SK-N-SH (cell line): Measurements from ENCODE around the gene PRDM7. TPM values are rescaled to one million over a fixed set of nuclear protein-coding genes. Genes with fewer than 3 reads are reported as not detected.

Source experiments
- CTCF ChIA-PET: fragments of 300-600, 350-600 bp; formaldehyde crosslinking; extraction: SDS; loops from one replicate; lab custom pipeline; 2021; lab: Yijun Ruan, JAX
- POLR2A ChIA-PET: fragments of 350-600 bp; sonication (Branson Sonifier 250); formaldehyde crosslinking; extraction: SDS; loops from one replicate; lab custom pipeline; 2020; ENCODE audit warnings: antibody characterized with exemption, inconsistent platforms; lab: Yijun Ruan, JAX
- DNase-seq: peaks from one replicate; pipeline ENCODE4 v3.0.0; 2012
- H2AFZ ChIP-seq: fragments of 200-600 bp; sonication (generic); 2 replicates; pipeline ENCODE4 v1.8.1; 2016; ENCODE audit warnings: antibody characterized with exemption, mild to moderate bottlenecking, low read depth
- H3F3A ChIP-seq: fragments of 200-600 bp; sonication (generic); replicated peaks from 2 replicates; pipeline ENCODE3; 2016; ENCODE audit warnings: antibody characterized with exemption, mild to moderate bottlenecking; ENCODE audit not compliant: insufficient read depth
- H3K27ac ChIP-seq, 2 experiments: fragments of 200-500 bp in 1 of 2; fragments of 200-600 bp in 1 of 2; sonication (Bioruptor generic) in 1 of 2; sonication (generic), shearing (Covaris generic) in 1 of 2; 2 replicates each; pipeline versions ENCODE4 v1.5.1 to v1.6.1; 2014 to 2016; ENCODE audit warnings: low read depth in 2 of 2, inconsistent platforms in 1 of 2, low read length in 1 of 2, mild to moderate bottlenecking in 1 of 2, mixed read lengths in 1 of 2
- H3K27me3 ChIP-seq: fragments of 200-600 bp; sonication (generic), shearing (Covaris generic); 2 replicates; pipeline ENCODE4 v1.6.1; 2016; ENCODE audit warnings: mixed run types; ENCODE audit not compliant: insufficient read depth
- H3K36me3 ChIP-seq, 2 experiments: fragments of 200-500 bp in 1 of 2; fragments of 200-600 bp in 1 of 2; sonication (Bioruptor generic) in 1 of 2; sonication (generic) in 1 of 2; replicated peaks in 1 of 2; 2 replicates each; pipeline versions ENCODE3 to v1.5.1; 2014 to 2016; ENCODE audit warnings: low read length in 1 of 2, mild to moderate bottlenecking in 1 of 2; ENCODE audit not compliant: insufficient read depth in 2 of 2, control insufficient read depth in 1 of 2
- H3K4me1 ChIP-seq, 2 experiments: fragments of 200-500 bp in 1 of 2; fragments of 200-600 bp in 1 of 2; sonication (Bioruptor generic) in 1 of 2; sonication (generic), shearing (Covaris generic) in 1 of 2; 2 replicates each; pipeline versions ENCODE4 v1.5.1 to v1.6.1; 2014 to 2016; ENCODE audit warnings: low read depth in 1 of 2, low read length in 1 of 2, mixed run types in 1 of 2; ENCODE audit not compliant: insufficient read depth in 2 of 2, control insufficient read depth in 1 of 2
- H3K4me2 ChIP-seq: fragments of 200-600 bp; sonication (generic), shearing (Covaris generic); 2 replicates; pipeline ENCODE4 v1.6.1; 2017; ENCODE audit warnings: mixed run types
- H3K4me3 ChIP-seq, 2 experiments: fragments of 200-500 bp in 1 of 2; fragments of 200-600 bp in 1 of 2; sonication (Bioruptor generic) in 1 of 2; sonication (generic), shearing (Covaris generic) in 1 of 2; 2 replicates each; pipeline versions ENCODE4 v1.5.1 to v1.8.1; 2014 to 2016; ENCODE audit warnings: low read depth in 2 of 2, inconsistent platforms in 1 of 2, low read length in 1 of 2, mild to moderate bottlenecking in 1 of 2, mixed read lengths in 1 of 2, moderate library complexity in 1 of 2
- H3K79me2 ChIP-seq: fragments of 200-600 bp; sonication (generic); 2 replicates; pipeline ENCODE4 v1.8.1; 2017; ENCODE audit warnings: mild to moderate bottlenecking; ENCODE audit not compliant: insufficient read depth
- H3K9ac ChIP-seq: fragments of 200-600 bp; sonication (generic); 2 replicates; pipeline ENCODE4 v1.6.1; 2017; ENCODE audit warnings: mixed run types
- H3K9me2 ChIP-seq: fragments of 200-600 bp; sonication (generic); 2 replicates; pipeline ENCODE4 v1.6.1; 2017; ENCODE audit warnings: mixed run types
- H3K9me3 ChIP-seq: fragments of 200-600 bp; sonication (generic); 2 replicates; pipeline ENCODE4 v1.6.1; 2017; ENCODE audit warnings: mixed run types, mild to moderate bottlenecking, moderate library complexity
- H4K20me1 ChIP-seq: fragments of 200-600 bp; sonication (generic); 2 replicates; pipeline ENCODE4 v1.6.1; 2017; ENCODE audit warnings: mild to moderate bottlenecking, mixed run types; ENCODE audit not compliant: insufficient read depth
- CHD2 ChIP-seq: fragments of 150-350 bp; IDR thresholded peaks from 2 replicates; pipeline ENCODE4 v1.6.1; 2018; ENCODE audit warnings: low read length; ENCODE audit not compliant: partially characterized antibody
- EP300 ChIP-seq, 2 experiments: IDR thresholded peaks; 2 replicates each; pipeline versions ENCODE4 v1.4.0 to v1.6.1; 2012; ENCODE audit warnings: borderline replicate concordance in 1 of 2, low read depth in 1 of 2, low read length in 1 of 2
- EZH2phosphoT487 ChIP-seq: fragments of 200-600 bp; sonication (generic); IDR thresholded peaks from 2 replicates; pipeline ENCODE4 v1.6.1; 2017; ENCODE audit warnings: low read depth, mixed run types, mild to moderate bottlenecking, antibody characterized with exemption, moderate library complexity, borderline replicate concordance
- FOSL2 ChIP-seq: IDR thresholded peaks from 2 replicates; pipeline ENCODE4 v1.4.0; 2012; ENCODE audit warnings: low read depth, mild to moderate bottlenecking, moderate library complexity, borderline replicate concordance
- MAX ChIP-seq: IDR thresholded peaks from 2 replicates; pipeline ENCODE4 v1.4.0; 2012; ENCODE audit warnings: low read depth
- MEF2A ChIP-seq: IDR thresholded peaks from 2 replicates; pipeline ENCODE4 v1.4.0; 2012; ENCODE audit warnings: low read depth, borderline replicate concordance
- NRF1 ChIP-seq: IDR thresholded peaks from 2 replicates; pipeline ENCODE4 v1.6.1; 2012; ENCODE audit warnings: low read depth, mild to moderate bottlenecking, low read length
- RAD21 ChIP-seq: IDR thresholded peaks from 2 replicates; pipeline ENCODE4 v1.6.1; 2012; ENCODE audit warnings: mild to moderate bottlenecking, low read length
- SIN3A ChIP-seq: IDR thresholded peaks from 2 replicates; pipeline ENCODE4 v1.6.1; 2012; ENCODE audit warnings: low read depth, mild to moderate bottlenecking, low read length, moderate library complexity, borderline replicate concordance
- WGBS: methylation state at CpG from one replicate; pipeline ENCODE4 v1.1.6; 2017; ENCODE audit warnings: low lambda C conversion rate; 5-methylcytosine and 5-hydroxymethylcytosine counted together
- polyA plus RNA-seq, 3 experiments: library from polyadenylated mRNA; depleted of rRNA; stranded (reverse); fragments of >200 nt; gene quantifications; 2 replicates each; pipeline ENCODE4 v1.2.3, GENCODE V29; 2012
- TF ChIP-seq, protein P1 (sequence below): fragments of 150-350 bp; IDR thresholded peaks from 2 replicates; pipeline ENCODE4 v1.6.1; 2017; ENCODE audit warnings: antibody characterized with exemption, low read length, low read depth, borderline replicate concordance
- TF ChIP-seq, protein P2 (sequence below): IDR thresholded peaks from 2 replicates; pipeline ENCODE4 v1.4.0; 2012; ENCODE audit warnings: low read depth, borderline replicate concordance
- TF ChIP-seq, protein P3 (sequence below): IDR thresholded peaks from 2 replicates; pipeline ENCODE4 v1.4.0; 2012; ENCODE audit warnings: low read depth, borderline replicate concordance

Gene PRDM7
- polyA plus RNA-seq, 1 of the 3 experiments (the other 2 are of a cell fraction): not detected

DNA sequence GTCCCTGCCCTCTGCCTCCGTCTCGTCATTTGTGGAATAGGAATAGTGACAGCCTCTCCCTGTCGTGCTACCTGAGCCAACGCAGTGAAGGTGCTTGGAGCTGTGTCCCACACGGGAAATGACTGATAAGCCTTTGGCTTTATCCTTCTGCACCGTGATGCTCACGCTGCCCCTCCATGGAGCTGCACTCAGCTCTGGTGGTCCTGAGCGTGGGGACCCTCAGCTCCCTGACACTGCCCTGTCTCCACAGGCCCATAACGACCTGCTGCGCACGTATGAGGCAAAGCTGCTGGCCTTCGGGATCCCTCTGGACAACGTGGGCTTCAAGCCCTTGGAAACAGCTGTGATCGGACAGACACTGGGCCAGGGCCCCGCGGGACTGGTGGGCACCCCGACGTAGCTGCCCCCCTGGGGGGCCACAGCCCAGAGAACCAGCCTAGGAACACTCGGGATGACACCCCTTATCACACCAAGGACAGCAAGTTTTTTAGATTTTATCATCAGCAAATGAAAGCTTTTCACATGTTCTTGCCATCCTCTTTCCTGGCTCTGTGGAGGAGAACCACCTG is 34.1 kb downstream of the PRDM7 start:
- Histone ChIP-seq H3K9ac (no peak overlapping the region), H3F3A (peaks cover under 1% of the 10 kb centered on the region), H3K36me3 (peaks cover 4 to 22% of the 10 kb centered on the region in 2 experiments), H2AFZ (no peak overlapping the region), H3K79me2 (no peaks in the 10 kb centered on the region), H3K9me2 (no peaks in the 10 kb centered on the region), H3K27me3 (no peaks in the 10 kb centered on the region), H3K4me2 (no peak overlapping the region), H4K20me1 (no peaks in the 10 kb centered on the region), H3K4me1 (peaks cover 12 to 17% of the 10 kb centered on the region in 2 experiments; a peak in 3 of 4 replicates), H3K4me3 (no peak overlapping the region), H3K27ac (no peak overlapping the region), H3K9me3 (no peaks in the 10 kb centered on the region)
- no peak for DNase-seq
- ChIA-PET POLR2A (no interaction called here), CTCF (interaction anchor here (1.3 kb wide), 1 partner anchor 23 kb away, joined by 4 read pairs; no protein-coding TSS in a partner anchor)
- WGBS: 85% methylated on average over 9 of the region's 19 CpGs
- TF ChIP-seq, protein P1, sequence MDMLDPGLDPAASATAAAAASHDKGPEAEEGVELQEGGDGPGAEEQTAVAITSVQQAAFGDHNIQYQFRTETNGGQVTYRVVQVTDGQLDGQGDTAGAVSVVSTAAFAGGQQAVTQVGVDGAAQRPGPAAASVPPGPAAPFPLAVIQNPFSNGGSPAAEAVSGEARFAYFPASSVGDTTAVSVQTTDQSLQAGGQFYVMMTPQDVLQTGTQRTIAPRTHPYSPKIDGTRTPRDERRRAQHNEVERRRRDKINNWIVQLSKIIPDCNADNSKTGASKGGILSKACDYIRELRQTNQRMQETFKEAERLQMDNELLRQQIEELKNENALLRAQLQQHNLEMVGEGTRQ: no peak
- TF ChIP-seq CHD2: no peak
- TF ChIP-seq NRF1: no peak
- no peak for TF ChIP-seq MAX
- TF ChIP-seq MEF2A: no peak
- no peak for TF ChIP-seq FOSL2
- TF ChIP-seq, protein P2, sequence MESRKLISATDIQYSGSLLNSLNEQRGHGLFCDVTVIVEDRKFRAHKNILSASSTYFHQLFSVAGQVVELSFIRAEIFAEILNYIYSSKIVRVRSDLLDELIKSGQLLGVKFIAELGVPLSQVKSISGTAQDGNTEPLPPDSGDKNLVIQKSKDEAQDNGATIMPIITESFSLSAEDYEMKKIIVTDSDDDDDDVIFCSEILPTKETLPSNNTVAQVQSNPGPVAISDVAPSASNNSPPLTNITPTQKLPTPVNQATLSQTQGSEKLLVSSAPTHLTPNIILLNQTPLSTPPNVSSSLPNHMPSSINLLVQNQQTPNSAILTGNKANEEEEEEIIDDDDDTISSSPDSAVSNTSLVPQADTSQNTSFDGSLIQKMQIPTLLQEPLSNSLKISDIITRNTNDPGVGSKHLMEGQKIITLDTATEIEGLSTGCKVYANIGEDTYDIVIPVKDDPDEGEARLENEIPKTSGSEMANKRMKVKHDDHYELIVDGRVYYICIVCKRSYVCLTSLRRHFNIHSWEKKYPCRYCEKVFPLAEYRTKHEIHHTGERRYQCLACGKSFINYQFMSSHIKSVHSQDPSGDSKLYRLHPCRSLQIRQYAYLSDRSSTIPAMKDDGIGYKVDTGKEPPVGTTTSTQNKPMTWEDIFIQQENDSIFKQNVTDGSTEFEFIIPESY: no peak
- no peak for TF ChIP-seq RAD21
- no peak for TF ChIP-seq EZH2phosphoT487
- TF ChIP-seq EP300 (IDR thresholded peaks at IDR 0.05; ENCODE audit: borderline replicate concordance in 1 of 2, low read depth in 1 of 2, low read length in 1 of 2): no peak
- no peak for TF ChIP-seq SIN3A
- TF ChIP-seq, protein P3, sequence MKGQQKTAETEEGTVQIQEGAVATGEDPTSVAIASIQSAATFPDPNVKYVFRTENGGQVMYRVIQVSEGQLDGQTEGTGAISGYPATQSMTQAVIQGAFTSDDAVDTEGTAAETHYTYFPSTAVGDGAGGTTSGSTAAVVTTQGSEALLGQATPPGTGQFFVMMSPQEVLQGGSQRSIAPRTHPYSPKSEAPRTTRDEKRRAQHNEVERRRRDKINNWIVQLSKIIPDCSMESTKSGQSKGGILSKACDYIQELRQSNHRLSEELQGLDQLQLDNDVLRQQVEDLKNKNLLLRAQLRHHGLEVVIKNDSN: no peak
